NCI-H1105 treated with DMSO at 0.1 percent for 48 hours (cell line): ENCODE measurements around the gene TRIM56.
"Not testable (repeated sequence)": the region's sequence is repeated elsewhere in the genome, so short reads cannot be mapped to it uniquely, and the experiment has no call there.

Experiments
- DNase-seq: peaks from one replicate; lab custom pipeline; 2025; lab: John Stamatoyannopoulos, UW

TRIM56 gene

GRCh38 chr7:101113836-101114235, 28.6 kb downstream of the TRIM56 start:
- no peak for DNase-seq

- no peak for DNase-seq
Measured at GRCh38 chr7:101114492-101114891, 29.2 kb downstream of the TRIM56 start.

- no peak for DNase-seq
Measured at GRCh38 chr7:101115215-101115614, 29.9 kb downstream of the TRIM56 start.

- no peak for DNase-seq
Measured at GRCh38 chr7:101116898-101117297, 31.6 kb downstream of the TRIM56 start.

GRCh38 chr7:101118856-101119255, 33.6 kb downstream of the TRIM56 start:
- no peak for DNase-seq

- no peak for DNase-seq
Measured at GRCh38 chr7:101119876-101120275, 34.6 kb downstream of the TRIM56 start.

GRCh38 chr7:101120315-101120714, 35.0 kb downstream of the TRIM56 start:
- DNase-seq, result no peak

- not testable (repeated sequence) for DNase-seq
Measured at GRCh38 chr7:101121631-101121990, 36.3 kb downstream of the TRIM56 start.

- DNase-seq, result no peak
Measured at GRCh38 chr7:101121991-101122932, 37.0 kb downstream of the TRIM56 start.

GRCh38 chr7:101122933-101123702, 37.8 kb downstream of the TRIM56 start:
- no peak for DNase-seq

GRCh38 chr7:101123703-101124068, 38.4 kb downstream of the TRIM56 start:
- DNase-seq, result no peak

GRCh38 chr7:101124376-101125056, 39.2 kb downstream of the TRIM56 start:
- DNase-seq, result no peak

GRCh38 chr7:101125989-101126650, 40.8 kb downstream of the TRIM56 start:
- DNase-seq, result peak; percentile 31

- DNase-seq, result peak; percentile 62
Measured at GRCh38 chr7:101126651-101127459, 41.6 kb downstream of the TRIM56 start, which contains the start of gene SERPINE1. Gene SERPINE1 (plus strand): TSS chr7:101127104. CDS start chr7:101128394, 1,290 bp downstream.

GRCh38 chr7:101127460-101128039, 42.3 kb downstream of the TRIM56 start:
- DNase-seq, result no peak

- DNase-seq, result no peak
Measured at GRCh38 chr7:101128040-101128834, 43.0 kb downstream of the TRIM56 start.

GRCh38 chr7:101129603-101130117, 44.4 kb downstream of the TRIM56 start:
- no peak for DNase-seq

GRCh38 chr7:101132626-101133600, 47.6 kb downstream of the TRIM56 start:
- not testable (repeated sequence) for DNase-seq
